ENCODE results near the gene CCNY. TPM values are rescaled to one million over a fixed set of nuclear protein-coding genes. Genes with fewer than 3 reads are reported as not detected.

The CCNY gene
- total and polyA plus RNA-seq, 8 donors: 60.9 to 87.6 (median 81.7) TPM

- DNase-seq: no peak
These were observed 206.0 kb downstream of the CCNY start for GRCh38 chr10:35542303-35542702.

GRCh38 chr10:35545079-35545657 lies 208.9 kb downstream of the CCNY start:
- Histone ChIP-seq H3K36me3 (peaks cover 0 to 33% of the 10 kb centered on the region in 2 donors), H3K9me3 (no peaks in the 10 kb centered on the region), H3K27me3 (no peaks in the 10 kb centered on the region), H3K4me3 (no peak overlapping the region), H3K27ac (no peak overlapping the region), H3K4me1 (no peaks in the 10 kb centered on the region)
- DNase-seq: no peak
- ATAC-seq: no peak
- intact Hi-C loops (cut with DNase I): no loop called here
- TF ChIP-seq CTCF (IDR thresholded peaks at IDR 0.05): no peak

More at GRCh38 chr10:35542303-35542702, 206.0 kb downstream of the CCNY start:
- Histone ChIP-seq H3K36me3 (peaks cover 0 to 30% of the 10 kb centered on the region in 2 donors), H3K27ac (no peak overlapping the region), H3K4me3 (no peak overlapping the region), H3K27me3 (no peaks in the 10 kb centered on the region), H3K9me3 (no peaks in the 10 kb centered on the region), H3K4me1 (no peaks in the 10 kb centered on the region)
- ATAC-seq: no peak
- intact Hi-C loops (cut with DNase I): no loop called here
- TF ChIP-seq CTCF (IDR thresholded peaks at IDR 0.05): no peak

GRCh38 chr10:35545878-35546590 lies 209.7 kb downstream of the CCNY start:
- Histone ChIP-seq H3K4me1 (no peaks in the 10 kb centered on the region), H3K4me3 (no peak overlapping the region), H3K27me3 (no peaks in the 10 kb centered on the region), H3K27ac (no peak overlapping the region), H3K36me3 (peaks cover 0 to 33% of the 10 kb centered on the region in 2 donors), H3K9me3 (no peaks in the 10 kb centered on the region)
- ATAC-seq (no peak), DNase-seq (no peak)
- intact Hi-C loops (cut with DNase I): no loop called here
- TF ChIP-seq CTCF (IDR thresholded peaks at IDR 0.05): no peak

- intact Hi-C loops (cut with DNase I): no loop called here
- H3K27me3 ChIP-seq: no peaks in the 10 kb centered on the region
- ATAC-seq: peak; percentile 19
These were observed 210.5 kb downstream of the CCNY start for GRCh38 chr10:35546824-35547225.

More at GRCh38 chr10:35546824-35547225, 210.5 kb downstream of the CCNY start:
- Histone ChIP-seq H3K4me1 (no peaks in the 10 kb centered on the region), H3K9me3 (no peaks in the 10 kb centered on the region), H3K4me3 (no peak overlapping the region), H3K36me3 (peaks cover 0 to 29% of the 10 kb centered on the region in 2 donors), H3K27ac (no peak overlapping the region)
- no peak for TF ChIP-seq CTCF (IDR thresholded peaks at IDR 0.05)
- no peak for DNase-seq
